CD14-positive monocyte (primary cell): Measurements from ENCODE around the gene BHLHE41. TPM values are rescaled to one million over a fixed set of nuclear protein-coding genes. Genes with fewer than 3 reads are reported as not detected.

ENCODE experiments used
- DNase-seq, 3 donors: peaks; one replicate each; pipeline ENCODE4 v3.0.0-alpha.2; 2011 to 2022
- H2AFZ ChIP-seq: 2 replicates; pipeline ENCODE4 v1.6.0; 2012; ENCODE audit warnings: mild to moderate bottlenecking, low read depth, low read length, inconsistent platforms; ENCODE audit not compliant: insufficient read depth, poor library complexity, severe bottlenecking
- H3K27ac ChIP-seq, 2 donors: 1 replicate in 1 of 2; 2 replicates in 1 of 2; pipeline ENCODE4 v1.5.1; 2012 to 2013; ENCODE audit warnings: low read length in 2 of 2, control low read depth in 1 of 2, inconsistent platforms in 1 of 2, low read depth in 1 of 2, mild to moderate bottlenecking in 1 of 2
- H3K27me3 ChIP-seq, 2 donors: one replicate each; pipeline versions ENCODE4 v1.6.0 to v1.6.1; 2011 to 2013; ENCODE audit warnings: low read length in 2 of 2; ENCODE audit not compliant: control insufficient read depth in 2 of 2, insufficient read depth in 2 of 2
- H3K36me3 ChIP-seq, 2 donors: replicated peaks in 1 of 2; 1 replicate in 1 of 2; 2 replicates in 1 of 2; pipeline versions ENCODE4 v1.5.1 to v1.6.1; 2012 to 2013; ENCODE audit warnings: low read length in 2 of 2, control low read depth in 1 of 2, inconsistent platforms in 1 of 2, mild to moderate bottlenecking in 1 of 2; ENCODE audit not compliant: insufficient read depth in 2 of 2, control insufficient read depth in 1 of 2
- H3K4me1 ChIP-seq, 2 donors: 1 replicate in 1 of 2; 2 replicates in 1 of 2; pipeline versions ENCODE4 v1.5.1 to v1.6.1; 2012 to 2013; ENCODE audit warnings: low read length in 2 of 2, control low read depth in 1 of 2, inconsistent platforms in 1 of 2, mild to moderate bottlenecking in 1 of 2, moderate library complexity in 1 of 2; ENCODE audit not compliant: insufficient read depth in 2 of 2, control insufficient read depth in 1 of 2
- H3K4me2 ChIP-seq: replicated peaks from 2 replicates; pipeline ENCODE3; 2012; ENCODE audit warnings: low read length, moderate library complexity, mild to moderate bottlenecking; ENCODE audit not compliant: poor library complexity, severe bottlenecking; ENCODE audit errors: extremely low read depth
- H3K4me3 ChIP-seq, 3 experiments: fragments of 200-600 bp in 1 of 3; sonication (generic) in 1 of 3; replicated peaks in 1 of 3; 1 replicate in 2 of 3; 2 replicates in 1 of 3; pipeline ENCODE4 v1.5.1; 2011 to 2013; ENCODE audit warnings: low read length in 3 of 3, mild to moderate bottlenecking in 3 of 3, control low read depth in 2 of 3, low read depth in 2 of 3, inconsistent platforms in 1 of 3, moderate library complexity in 1 of 3
- H3K79me2 ChIP-seq: 2 replicates; pipeline ENCODE4 v1.6.0; 2012; ENCODE audit warnings: mild to moderate bottlenecking, control low read depth, inconsistent platforms, low read length, moderate library complexity; ENCODE audit not compliant: insufficient read depth
- H3K9ac ChIP-seq: 2 replicates; pipeline ENCODE4 v1.6.0; 2017; ENCODE audit warnings: low read length, mild to moderate bottlenecking; ENCODE audit not compliant: insufficient read depth, poor library complexity, severe bottlenecking
- H3K9me3 ChIP-seq, 2 donors: replicated peaks in 1 of 2; 1 replicate in 1 of 2; 2 replicates in 1 of 2; pipeline versions ENCODE4 v1.5.1 to v1.6.1; 2012 to 2013; ENCODE audit warnings: low read length in 2 of 2, control low read depth in 1 of 2; ENCODE audit not compliant: control insufficient read depth in 1 of 2, insufficient read depth in 1 of 2
- H4K20me1 ChIP-seq: 2 replicates; pipeline ENCODE4 v1.6.0; 2012; ENCODE audit warnings: mild to moderate bottlenecking, low read length, control low read depth, moderate library complexity; ENCODE audit not compliant: insufficient read depth
- H3K27ac Mint-ChIP-seq, 7 donors: one replicate each; pipeline ENCODE4 v1.8.0; 2020; ENCODE audit warnings: mild to moderate bottlenecking in 7 of 7, mixed read lengths in 7 of 7, moderate library complexity in 6 of 7, inconsistent platforms in 2 of 7
- H3K27me3 Mint-ChIP-seq, 3 donors: one replicate each; pipeline ENCODE4 v1.8.0; 2021 to 2022; ENCODE audit warnings: low read depth in 3 of 3, mild to moderate bottlenecking in 3 of 3, mixed read lengths in 3 of 3, moderate library complexity in 3 of 3, inconsistent platforms in 1 of 3
- H3K36me3 Mint-ChIP-seq, 2 donors: one replicate each; pipeline ENCODE4 v1.8.0; 2020; ENCODE audit warnings: mixed read lengths in 2 of 2, inconsistent platforms in 1 of 2, mild to moderate bottlenecking in 1 of 2
- H3K4me1 Mint-ChIP-seq: one replicate; pipeline ENCODE4 v1.8.0; 2020; ENCODE audit warnings: mild to moderate bottlenecking, mixed read lengths
- H3K4me3 Mint-ChIP-seq, 2 donors: one replicate each; pipeline ENCODE4 v1.8.0; 2020; ENCODE audit warnings: mild to moderate bottlenecking in 2 of 2, mixed read lengths in 2 of 2, moderate library complexity in 1 of 2
- H3K9me3 Mint-ChIP-seq, 7 donors: one replicate each; pipeline ENCODE4 v1.8.0; 2020 to 2022; ENCODE audit warnings: mixed read lengths in 7 of 7, mild to moderate bottlenecking in 6 of 7, moderate library complexity in 6 of 7, inconsistent platforms in 2 of 7
- CTCF ChIP-seq: fragments of 200-600 bp; IDR thresholded peaks from one replicate; pipeline ENCODE4 v1.8.0; 2022; ENCODE audit warnings: antibody characterized with exemption, mild to moderate bottlenecking
- WGBS: methylation state at CpG from one replicate; pipeline ENCODE4 v1.1.5; 2013; ENCODE audit warnings: missing lambda C conversion rate; ENCODE audit not compliant: insufficient coverage; 5-methylcytosine and 5-hydroxymethylcytosine counted together
- intact Hi-C, 2 donors: fragments of 100-400 bp; cut with micrococcal nuclease; formaldehyde crosslinking; loops; one replicate each; pipeline versions ENCODE4 v1.15.0 to v1.15.1; 2023
- polyA plus RNA-seq, 3 donors: library from polyadenylated mRNA; depleted of rRNA in 1 of 3; unstranded in 2 of 3; stranded (reverse) in 1 of 3; fragments of 300-500 nt in 2 of 3; fragments of >200 nt in 1 of 3; fragmentation: Illumina TruSeq in 2 of 3; gene quantifications; 1 replicate in 2 of 3; 2 replicates in 1 of 3; pipeline ENCODE4 v1.2.3, GENCODE V29; 2012 to 2021

Gene BHLHE41
- polyA plus RNA-seq, 3 donors = 0.03 TPM; not detected in 2

GRCh38 chr12:26095186-26095585 lies 29.7 kb downstream of the BHLHE41 start:
- H3K4me3 Mint-ChIP-seq = no peak overlapping the region
- no peaks in the 10 kb centered on the region for H3K4me1 ChIP-seq
- WGBS = no CpG with 5 or more reads among the region's 2 CpGs
- intact Hi-C loops = loop anchor here in 1 of 2 donors (5.0 kb wide), 1 partner anchor 432 kb away; no protein-coding TSS in a partner anchor
- H3K27me3 Mint-ChIP-seq = peaks cover 0 to 2% (median 0%) of the 10 kb centered on the region in 3 donors
- H3K9me3 Mint-ChIP-seq = no peaks in the 10 kb centered on the region
- no peak for TF ChIP-seq CTCF
- H3K4me3 ChIP-seq = no peak overlapping the region
- no peak overlapping the region for H3K27ac ChIP-seq
- no peaks in the 10 kb centered on the region for H3K36me3 ChIP-seq
- no peaks in the 10 kb centered on the region for H3K36me3 Mint-ChIP-seq
- H3K27me3 ChIP-seq = no peaks in the 10 kb centered on the region
- no peak overlapping the region for H3K27ac Mint-ChIP-seq
- no peaks in the 10 kb centered on the region for H4K20me1 ChIP-seq
- no peaks in the 10 kb centered on the region for H3K79me2 ChIP-seq
- DNase-seq = no peak
- H3K4me1 Mint-ChIP-seq = no peaks in the 10 kb centered on the region
- no peak overlapping the region for H3K4me2 ChIP-seq
- no peaks in the 10 kb centered on the region for H3K9me3 ChIP-seq
- H3K9ac ChIP-seq = no peak overlapping the region
- no peak overlapping the region for H2AFZ ChIP-seq

- H3K4me1 ChIP-seq = no peaks in the 10 kb centered on the region
- no peaks in the 10 kb centered on the region for H3K36me3 Mint-ChIP-seq
- H3K9ac ChIP-seq = no peak overlapping the region
- no peaks in the 10 kb centered on the region for H3K79me2 ChIP-seq
- H3K27ac Mint-ChIP-seq = no peak overlapping the region
- no peaks in the 10 kb centered on the region for H3K36me3 ChIP-seq
- WGBS = no CpG with 5 or more reads among the region's 4 CpGs
- peaks cover 0 to 3% (median 0%) of the 10 kb centered on the region in 3 donors for H3K27me3 Mint-ChIP-seq
- DNase-seq = no peak
- H3K27ac ChIP-seq = no peak overlapping the region
- intact Hi-C loops = no loop called here
- H3K27me3 ChIP-seq = no peaks in the 10 kb centered on the region
- no peak overlapping the region for H3K4me2 ChIP-seq
- no peak overlapping the region for H3K4me3 Mint-ChIP-seq
- no peaks in the 10 kb centered on the region for H3K9me3 Mint-ChIP-seq
- TF ChIP-seq CTCF = no peak
- H3K9me3 ChIP-seq = no peaks in the 10 kb centered on the region
- H3K4me3 ChIP-seq = no peak overlapping the region
- H2AFZ ChIP-seq = no peak overlapping the region
- no peaks in the 10 kb centered on the region for H4K20me1 ChIP-seq
- no peaks in the 10 kb centered on the region for H3K4me1 Mint-ChIP-seq
Measured at GRCh38 chr12:26092346-26093105, 32.3 kb downstream of the BHLHE41 start.
